ENCODE data around the gene NAT8.
"Not testable (repeated sequence)": the region's sequence is repeated elsewhere in the genome, so short reads cannot be mapped to it uniquely, and the experiment has no call there.

NAT8 gene

GRCh38 chr2:73642338-73643018 is at the start of gene NAT8:
Gene NAT8, minus strand, starts transcription at chr2:73642422. Its CDS starts 794 bp downstream, at chr2:73641628.
- Histone ChIP-seq H3K36me3 (no peaks in the 10 kb centered on the region), H3K9me3 (peaks cover 15% of the 10 kb centered on the region), H3K4me1 (no peaks in the 10 kb centered on the region), H3K27me3 (no peaks in the 10 kb centered on the region), H3K27ac (no peak within 1 kb of the TSS), H3K9ac (no peak within 1 kb of the TSS), H3K4me3 (no peak within 1 kb of the TSS), H4K20me1 (no peaks in the 10 kb centered on the region), H3K4me2 (no peak within 1 kb of the TSS)
- TF ChIP-seq Cebpa-rat (IDR thresholded peaks at IDR 0.05), result no peak

- not testable (repeated sequence) for H3K9ac ChIP-seq, H3K4me1 ChIP-seq, H3K4me3 ChIP-seq, H3K4me2 ChIP-seq, H3K36me3 ChIP-seq, H3K27me3 ChIP-seq, H4K20me1 ChIP-seq, H3K9me3 ChIP-seq, H3K27ac ChIP-seq
These were observed 48.3 kb upstream of the NAT8 start for GRCh38 chr2:73690372-73691088.

- H3K4me3 ChIP-seq, H3K36me3 ChIP-seq, H3K4me1 ChIP-seq: not testable (repeated sequence)
These were observed 46.3 kb upstream of the NAT8 start for GRCh38 chr2:73688494-73688893.

DNA sequence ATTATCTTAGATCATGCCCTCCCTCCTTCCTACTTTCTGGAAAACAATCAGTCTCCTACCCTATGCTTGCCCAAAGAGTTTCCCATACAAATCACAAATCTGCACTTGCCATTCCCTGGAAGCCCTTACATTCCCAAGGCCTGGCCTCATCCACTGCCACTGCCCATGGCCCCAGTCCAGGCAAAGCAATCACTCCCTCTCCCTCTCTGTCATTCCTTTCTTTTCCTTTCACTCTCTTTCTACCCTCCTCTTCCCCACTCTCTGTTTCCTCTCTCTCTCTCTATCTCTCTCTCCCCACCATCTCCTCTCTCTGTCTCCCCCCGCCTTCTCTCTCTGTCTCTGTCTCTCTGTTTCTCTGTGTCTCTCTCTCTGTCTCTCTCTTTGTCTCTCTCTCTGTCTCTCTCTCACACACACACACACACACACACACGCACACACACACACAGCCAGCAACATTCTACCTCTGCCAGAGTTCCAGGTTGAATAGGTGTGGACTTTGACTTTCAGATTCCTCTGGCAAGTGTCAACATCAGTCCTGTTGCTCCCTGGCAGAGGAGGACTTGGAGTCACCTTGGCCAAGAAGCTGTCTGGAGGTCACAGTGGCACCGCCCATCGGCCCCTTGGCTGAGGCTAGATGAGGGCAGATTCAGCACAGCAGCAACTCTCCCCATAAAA is 43.7 kb upstream of the NAT8 start:
- Histone ChIP-seq H3K4me1 (no peaks in the 10 kb centered on the region), H3K4me3 (no peak overlapping the region), H4K20me1 (no peaks in the 10 kb centered on the region), H3K9ac (no peak overlapping the region), H3K27ac (no peak overlapping the region), H3K27me3 (no peaks in the 10 kb centered on the region), H3K4me2 (no peak overlapping the region), H3K36me3 (no peaks in the 10 kb centered on the region), H3K9me3 (no peaks in the 10 kb centered on the region; the same call in 1 of the 2 replicates)
- no peak for TF ChIP-seq Cebpa-rat (IDR thresholded peaks at IDR 0.05)

More at GRCh38 chr2:73688494-73688893, 46.3 kb upstream of the NAT8 start:
- not testable (repeated sequence) for H3K4me2 ChIP-seq, H3K9ac ChIP-seq, H3K27ac ChIP-seq, H4K20me1 ChIP-seq, H3K9me3 ChIP-seq, H3K27me3 ChIP-seq

DNA sequence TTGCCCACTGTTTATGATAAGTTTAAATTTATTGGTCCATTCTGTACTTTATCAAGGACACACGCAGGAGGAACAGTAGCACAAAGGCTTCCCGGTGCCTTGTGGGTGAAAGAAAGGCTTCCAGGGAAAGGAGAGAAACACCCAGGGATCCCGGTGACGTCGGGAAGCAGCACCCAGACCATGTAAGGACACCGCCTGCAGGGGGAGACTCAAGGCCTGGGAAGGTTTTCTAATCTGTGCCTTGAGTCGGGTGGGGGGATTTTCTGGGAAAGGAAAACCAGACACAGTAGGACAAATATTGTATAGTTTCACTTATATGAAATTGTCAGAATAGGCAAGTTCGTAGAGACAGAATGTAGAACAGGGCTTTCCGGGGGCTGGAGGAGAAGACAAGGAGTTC is 42.7 kb upstream of the NAT8 start:
- H3K36me3 ChIP-seq, H3K9ac ChIP-seq, H3K4me2 ChIP-seq, H3K4me3 ChIP-seq, H3K4me1 ChIP-seq, H4K20me1 ChIP-seq, H3K27ac ChIP-seq, H3K9me3 ChIP-seq, H3K27me3 ChIP-seq: not testable (repeated sequence)

DNA sequence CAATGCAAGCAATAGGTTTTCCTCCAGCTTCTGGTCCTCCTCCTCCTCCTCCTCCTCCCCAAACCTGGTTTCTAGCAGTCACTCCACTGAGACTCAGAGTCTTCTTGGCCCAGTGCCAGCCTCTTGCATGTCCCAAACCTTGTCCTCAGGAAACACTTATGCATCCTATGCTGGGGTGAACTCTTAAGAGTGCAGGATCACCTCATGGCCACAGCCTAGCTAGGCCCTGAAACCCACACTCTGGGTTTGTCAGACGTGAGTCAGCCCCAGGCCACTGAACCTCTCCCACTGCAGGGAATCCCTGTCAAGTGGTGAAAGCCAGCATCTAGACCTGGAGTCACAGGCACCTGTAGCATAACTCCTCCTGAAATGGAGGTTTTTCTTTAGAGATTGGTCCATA is 42.1 kb upstream of the NAT8 start:
- not testable (repeated sequence) for H3K36me3 ChIP-seq, H4K20me1 ChIP-seq, H3K9me3 ChIP-seq, H3K27me3 ChIP-seq, H3K9ac ChIP-seq, H3K4me1 ChIP-seq, H3K4me2 ChIP-seq, H3K4me3 ChIP-seq, H3K27ac ChIP-seq

DNA sequence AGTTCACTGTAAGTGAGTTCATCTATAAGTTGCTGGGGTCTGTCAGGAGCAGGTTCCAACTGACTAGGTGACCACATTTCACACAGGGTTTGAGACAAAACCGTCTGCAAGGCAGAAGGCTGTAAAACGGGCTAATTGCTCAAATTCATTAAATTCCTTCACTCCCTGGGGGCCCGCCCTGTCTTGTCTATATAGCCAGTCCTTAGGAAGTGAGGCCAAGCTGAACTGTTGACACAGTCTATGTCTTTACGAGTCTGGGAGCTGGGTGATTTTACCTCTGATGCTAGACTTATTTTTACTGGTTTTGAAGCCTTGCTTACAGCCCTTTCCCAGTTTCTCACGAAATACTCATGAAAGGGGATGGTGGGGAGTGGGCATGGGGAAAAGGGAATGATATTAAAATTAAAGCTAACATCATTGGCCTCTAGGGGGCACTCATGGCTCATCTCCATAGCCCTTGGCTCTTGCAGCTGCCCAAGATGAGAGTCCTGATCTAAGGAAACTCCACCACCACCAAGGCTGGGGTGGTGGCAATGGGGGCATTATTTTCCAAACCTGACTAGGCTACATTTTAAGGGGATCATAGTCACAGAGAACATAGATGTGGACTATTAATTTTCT is 37.8 kb upstream of the NAT8 start:
- not testable (repeated sequence) for H3K4me2 ChIP-seq, H3K27ac ChIP-seq, H3K4me3 ChIP-seq, H3K9me3 ChIP-seq, H3K36me3 ChIP-seq, H3K27me3 ChIP-seq, H4K20me1 ChIP-seq, H3K9ac ChIP-seq
- peaks cover 14% of the 10 kb centered on the region for H3K4me1 ChIP-seq

GRCh38 chr2:73679237-73679636 is 37.0 kb upstream of the NAT8 start:
- H3K36me3 ChIP-seq, result not testable (repeated sequence)
- H3K4me1 ChIP-seq, result peaks cover 14% of the 10 kb centered on the region

GRCh38 chr2:73678008-73678407 is 35.8 kb upstream of the NAT8 start:
- H3K27me3 ChIP-seq, H4K20me1 ChIP-seq, H3K4me3 ChIP-seq, H3K9me3 ChIP-seq, H3K36me3 ChIP-seq, H3K9ac ChIP-seq, H3K27ac ChIP-seq: not testable (repeated sequence)
- Histone ChIP-seq H3K4me2 (peak overlapping the region; percentile 43), H3K4me1 (peaks cover 14% of the 10 kb centered on the region)

More at GRCh38 chr2:73679237-73679636, 37.0 kb upstream of the NAT8 start:
- H4K20me1 ChIP-seq, H3K9me3 ChIP-seq, H3K4me3 ChIP-seq, H3K27me3 ChIP-seq, H3K9ac ChIP-seq, H3K27ac ChIP-seq, H3K4me2 ChIP-seq: not testable (repeated sequence)

DNA sequence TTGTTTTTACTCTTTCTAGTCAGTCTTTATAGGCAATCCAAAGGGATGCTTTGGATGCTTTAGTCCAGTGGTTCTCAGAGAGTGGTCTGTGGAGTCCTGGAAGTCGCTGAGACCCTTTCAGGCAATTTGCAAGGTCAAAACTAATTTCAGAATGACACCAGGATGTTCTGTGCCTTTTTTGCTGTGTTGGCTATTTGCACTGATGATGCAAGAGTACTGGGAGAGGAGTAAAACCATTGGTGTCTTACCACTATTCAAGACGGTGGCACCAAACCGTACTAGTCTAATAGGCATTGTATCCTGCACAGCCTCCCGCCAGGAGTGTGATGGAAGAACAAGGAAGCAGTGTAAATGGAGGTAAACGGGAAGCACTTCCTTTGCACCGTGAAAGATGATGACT is 34.0 kb upstream of the NAT8 start:
- H4K20me1 ChIP-seq, H3K9me3 ChIP-seq, H3K9ac ChIP-seq, H3K36me3 ChIP-seq, H3K27me3 ChIP-seq, H3K4me3 ChIP-seq, H3K4me2 ChIP-seq, H3K27ac ChIP-seq: not testable (repeated sequence)
- peaks cover 14% of the 10 kb centered on the region for H3K4me1 ChIP-seq

DNA sequence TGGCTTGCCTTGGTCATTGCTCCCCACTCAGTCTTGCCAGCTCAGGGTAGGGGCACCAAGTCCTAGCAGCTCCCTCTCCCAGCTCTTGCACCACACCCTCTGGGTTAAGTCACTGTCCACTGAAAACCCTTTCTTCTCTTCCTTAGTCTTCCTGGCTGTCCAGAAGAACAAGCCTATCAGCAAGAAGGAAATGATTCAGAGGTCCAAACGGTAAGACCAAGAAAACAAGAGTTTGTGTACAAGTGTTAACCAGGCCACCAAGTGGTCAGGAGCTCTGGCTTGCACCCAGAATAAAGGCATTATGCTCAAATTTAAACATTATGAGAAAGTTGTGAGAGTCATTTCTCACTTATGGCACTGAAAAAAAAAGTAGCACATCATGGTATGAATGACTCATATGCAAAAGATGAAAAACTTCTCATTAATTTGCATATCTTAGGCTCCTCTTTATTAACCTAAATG is 32.5 kb upstream of the NAT8 start:
- not testable (repeated sequence) for H3K4me2 ChIP-seq, H3K36me3 ChIP-seq, H3K27me3 ChIP-seq, H3K4me3 ChIP-seq, H4K20me1 ChIP-seq, H3K9ac ChIP-seq, H3K27ac ChIP-seq, H3K9me3 ChIP-seq
- H3K4me1 ChIP-seq, result peaks cover 14% of the 10 kb centered on the region

DNA sequence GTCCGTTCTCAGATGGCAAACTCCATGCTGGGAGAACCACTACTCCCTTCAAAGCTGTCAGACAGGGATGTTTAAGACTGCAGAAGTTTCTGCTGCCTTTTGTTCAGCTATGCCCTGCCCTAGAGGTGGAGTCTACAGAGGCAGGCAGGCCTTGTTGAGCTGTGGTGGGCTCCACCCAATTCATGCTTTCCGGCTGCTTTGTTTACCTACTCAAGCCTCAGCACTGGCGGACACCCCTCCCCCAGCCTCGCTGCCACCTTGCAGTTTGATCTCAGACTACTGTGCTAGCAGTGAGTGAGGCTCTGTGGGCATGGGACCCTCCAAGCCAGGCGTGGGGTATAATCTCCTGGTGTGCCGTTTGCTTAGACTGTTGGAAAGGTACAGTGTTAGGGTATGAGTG is 27.8 kb upstream of the NAT8 start:
- not testable (repeated sequence) for H3K4me3 ChIP-seq, H4K20me1 ChIP-seq, H3K9me3 ChIP-seq, H3K4me2 ChIP-seq, H3K9ac ChIP-seq, H3K27me3 ChIP-seq, H3K36me3 ChIP-seq, H3K4me1 ChIP-seq, H3K27ac ChIP-seq

GRCh38 chr2:73667239-73667638 is 25.0 kb upstream of the NAT8 start:
- H3K27me3 ChIP-seq, H4K20me1 ChIP-seq, H3K4me2 ChIP-seq, H3K4me1 ChIP-seq, H3K9ac ChIP-seq, H3K27ac ChIP-seq, H3K9me3 ChIP-seq, H3K4me3 ChIP-seq, H3K36me3 ChIP-seq: not testable (repeated sequence)

Data from BLaER1 (cell line).